IPS-18a (cell line): ENCODE data around the gene BBX.
A peak's percentile ranks its signal among the peaks of the same experiment; 100 is the strongest.

Experiments
- H3K27ac ChIP-seq: one replicate; pipeline ENCODE4 v1.5.1; 2013; ENCODE audit warnings: low read length
- H3K27me3 ChIP-seq: one replicate; pipeline ENCODE4 v1.6.1; 2013; ENCODE audit warnings: mild to moderate bottlenecking, low read length; ENCODE audit not compliant: control insufficient read depth, insufficient read depth
- H3K36me3 ChIP-seq: one replicate; pipeline ENCODE4 v1.6.1; 2013; ENCODE audit warnings: low read depth, low read length; ENCODE audit not compliant: control insufficient read depth
- H3K4me1 ChIP-seq: one replicate; pipeline ENCODE4 v1.6.1; 2013; ENCODE audit warnings: low read depth, low read length; ENCODE audit not compliant: control insufficient read depth
- H3K4me3 ChIP-seq: one replicate; pipeline ENCODE4 v1.5.1; 2013; ENCODE audit warnings: low read length
- H3K9ac ChIP-seq: one replicate; pipeline ENCODE4 v1.6.1; 2013; ENCODE audit warnings: mild to moderate bottlenecking, low read length, moderate library complexity
- H3K9me3 ChIP-seq: one replicate; pipeline ENCODE4 v1.6.1; 2013; ENCODE audit warnings: low read depth, low read length; ENCODE audit not compliant: control insufficient read depth

Gene BBX

DNA sequence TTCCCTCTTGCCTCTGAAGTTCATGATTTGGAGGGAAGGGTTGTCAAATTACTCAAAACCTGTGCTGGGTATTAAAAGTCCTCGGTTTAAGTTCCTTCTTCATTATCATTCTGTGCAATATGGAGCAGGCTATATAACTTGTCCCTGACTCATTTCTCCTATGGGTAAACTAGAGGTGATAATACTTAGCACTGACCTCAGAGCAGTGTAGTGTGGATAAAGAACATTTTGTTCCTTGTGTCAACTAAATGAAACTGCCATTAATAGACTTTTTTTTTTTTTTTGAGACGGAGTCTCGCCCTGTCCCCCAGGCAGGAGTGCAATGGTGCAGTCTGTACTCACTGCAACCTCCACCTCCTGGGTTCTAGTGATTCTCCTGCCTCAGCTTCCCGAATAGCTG is 2.2 kb upstream of the BBX start:
- Histone ChIP-seq H3K4me1 (no peaks in the 10 kb centered on the region), H3K9me3 (no peaks in the 10 kb centered on the region), H3K27ac (no peak overlapping the region), H3K36me3 (no peaks in the 10 kb centered on the region), H3K27me3 (peaks cover under 1% of the 10 kb centered on the region), H3K4me3 (no peak overlapping the region), H3K9ac (no peak overlapping the region)

DNA sequence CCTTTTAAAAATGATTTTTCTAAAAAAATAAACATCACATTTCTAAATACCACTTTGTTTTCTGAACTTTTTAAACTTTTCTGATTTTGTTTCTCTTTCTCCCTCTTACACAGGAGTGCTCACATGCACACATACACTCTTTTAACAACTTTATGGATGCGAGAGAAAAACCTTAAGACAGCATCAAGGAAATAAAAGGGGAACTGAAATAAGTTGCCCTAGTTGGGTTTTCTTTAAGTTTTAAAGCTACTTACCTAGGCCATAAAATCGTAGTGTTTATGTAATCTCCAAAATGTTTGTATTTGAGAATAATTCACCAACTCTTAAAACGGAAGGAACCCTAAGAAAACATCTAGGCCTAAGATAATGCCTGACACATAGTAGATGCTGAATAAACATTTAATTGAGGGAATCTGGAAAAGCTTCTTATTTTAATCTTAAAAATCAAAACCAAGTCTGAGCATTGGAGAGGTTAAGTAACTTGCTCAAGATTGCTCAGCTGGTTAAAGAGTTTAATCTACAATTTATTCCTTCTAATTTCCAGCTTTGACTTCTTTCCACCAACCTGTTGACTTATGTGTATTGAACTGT is 1.2 kb upstream of the BBX start:
- Histone ChIP-seq H3K9ac (no peak overlapping the region), H3K9me3 (no peaks in the 10 kb centered on the region), H3K36me3 (no peaks in the 10 kb centered on the region), H3K27me3 (peaks cover 10% of the 10 kb centered on the region), H3K27ac (no peak overlapping the region), H3K4me1 (peaks cover 5% of the 10 kb centered on the region), H3K4me3 (no peak overlapping the region)

DNA sequence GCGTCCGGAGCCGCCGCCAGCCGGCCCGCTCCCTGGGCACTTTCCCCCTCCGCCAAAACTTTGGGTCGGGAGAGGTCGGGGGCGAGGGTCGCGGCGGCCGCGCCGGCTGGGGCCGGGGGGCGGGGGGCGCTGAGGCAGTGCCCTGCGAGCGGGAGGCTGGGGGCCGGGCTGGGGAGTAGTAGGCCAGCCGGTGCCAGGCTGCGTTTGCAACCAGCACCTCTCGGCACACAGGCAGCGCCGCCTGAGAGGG is 452 bp downstream of the BBX start:
- H3K4me1 ChIP-seq, result peaks cover 5% of the 10 kb centered on the region
- peaks cover 13% of the 10 kb centered on the region for H3K27me3 ChIP-seq
- no peaks in the 10 kb centered on the region for H3K9me3 ChIP-seq
- peak overlapping the region; percentile 66 for H3K4me3 ChIP-seq
- no peaks in the 10 kb centered on the region for H3K36me3 ChIP-seq
- no peak overlapping the region for H3K27ac ChIP-seq
- peak overlapping the region; percentile 67 for H3K9ac ChIP-seq

DNA sequence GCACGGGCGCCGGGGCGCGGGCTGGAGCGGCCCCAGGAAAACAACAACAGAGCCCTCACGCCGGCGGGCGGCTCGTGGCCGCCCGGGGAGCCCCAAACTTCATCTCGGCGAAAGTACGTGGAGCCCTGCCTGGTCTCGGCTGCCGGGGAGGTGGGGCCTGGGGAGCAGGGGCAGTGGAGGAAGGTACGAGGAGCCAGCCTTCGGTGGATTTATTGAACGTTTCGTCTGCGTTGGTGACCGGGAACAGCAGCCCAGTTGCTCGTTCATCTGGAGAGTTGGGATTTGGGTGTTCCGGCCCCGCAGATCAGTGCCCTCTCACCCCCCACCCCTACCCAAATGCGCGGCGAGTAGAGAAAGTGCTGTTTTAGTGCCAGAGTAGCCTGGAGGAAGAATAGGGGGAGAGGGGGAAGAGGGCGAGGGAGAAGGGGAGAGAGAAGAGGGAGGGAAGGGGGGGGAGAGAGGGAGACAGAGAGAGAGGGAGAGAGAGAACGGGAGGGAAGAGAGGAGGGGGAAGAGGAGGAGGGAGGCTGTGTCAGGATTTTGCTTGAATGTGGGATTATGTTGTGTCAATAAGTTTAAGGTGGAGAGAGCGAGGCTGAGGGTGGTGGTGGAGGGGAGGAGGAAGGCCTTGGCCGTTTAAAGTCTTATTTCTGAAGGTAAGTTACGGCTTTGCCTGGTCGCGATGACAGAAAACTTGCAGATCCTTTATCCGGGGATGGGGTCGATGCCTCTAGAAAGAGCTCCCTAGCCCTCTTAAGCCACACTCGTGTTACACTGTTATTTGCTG is 970 bp downstream of the BBX start:
- Histone ChIP-seq H3K36me3 (no peaks in the 10 kb centered on the region), H3K27ac (no peak overlapping the region), H3K9ac (peak overlapping the region; percentile 67), H3K4me1 (peaks cover 5% of the 10 kb centered on the region), H3K4me3 (peak overlapping the region; percentile 66), H3K9me3 (no peaks in the 10 kb centered on the region), H3K27me3 (peaks cover 13% of the 10 kb centered on the region)

DNA sequence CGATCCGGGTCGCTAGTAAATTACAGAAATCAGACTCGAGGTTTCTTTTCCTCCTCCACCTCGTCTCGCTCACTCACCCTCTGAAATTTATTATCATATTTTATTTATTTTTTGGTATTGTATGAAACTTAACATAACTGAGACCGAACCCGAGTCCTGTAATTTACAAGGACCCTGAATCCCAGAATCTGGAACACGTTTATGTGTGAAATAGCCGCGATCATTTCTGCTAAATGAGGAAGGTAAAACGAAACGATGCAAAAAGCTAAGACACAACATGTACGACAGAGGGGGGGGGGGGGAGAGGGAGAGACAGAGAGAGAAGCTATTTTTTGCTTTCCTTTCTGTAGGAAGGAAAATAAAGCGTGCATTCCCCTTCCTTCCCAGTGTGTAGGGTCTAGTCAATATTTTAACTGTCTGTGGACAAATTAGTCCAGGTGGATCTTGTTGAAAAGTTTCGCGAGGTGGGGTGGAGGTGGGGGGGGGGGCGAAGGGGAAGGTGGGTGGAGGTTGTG is 1.6 kb downstream of the BBX start:
- peaks cover 5% of the 10 kb centered on the region for H3K4me1 ChIP-seq
- no peak overlapping the region for H3K27ac ChIP-seq
- H3K36me3 ChIP-seq, result no peaks in the 10 kb centered on the region
- H3K4me3 ChIP-seq, result peak overlapping the region; percentile 66
- no peaks in the 10 kb centered on the region for H3K9me3 ChIP-seq
- peak overlapping the region; percentile 67 for H3K9ac ChIP-seq
- peaks cover 13% of the 10 kb centered on the region for H3K27me3 ChIP-seq

DNA sequence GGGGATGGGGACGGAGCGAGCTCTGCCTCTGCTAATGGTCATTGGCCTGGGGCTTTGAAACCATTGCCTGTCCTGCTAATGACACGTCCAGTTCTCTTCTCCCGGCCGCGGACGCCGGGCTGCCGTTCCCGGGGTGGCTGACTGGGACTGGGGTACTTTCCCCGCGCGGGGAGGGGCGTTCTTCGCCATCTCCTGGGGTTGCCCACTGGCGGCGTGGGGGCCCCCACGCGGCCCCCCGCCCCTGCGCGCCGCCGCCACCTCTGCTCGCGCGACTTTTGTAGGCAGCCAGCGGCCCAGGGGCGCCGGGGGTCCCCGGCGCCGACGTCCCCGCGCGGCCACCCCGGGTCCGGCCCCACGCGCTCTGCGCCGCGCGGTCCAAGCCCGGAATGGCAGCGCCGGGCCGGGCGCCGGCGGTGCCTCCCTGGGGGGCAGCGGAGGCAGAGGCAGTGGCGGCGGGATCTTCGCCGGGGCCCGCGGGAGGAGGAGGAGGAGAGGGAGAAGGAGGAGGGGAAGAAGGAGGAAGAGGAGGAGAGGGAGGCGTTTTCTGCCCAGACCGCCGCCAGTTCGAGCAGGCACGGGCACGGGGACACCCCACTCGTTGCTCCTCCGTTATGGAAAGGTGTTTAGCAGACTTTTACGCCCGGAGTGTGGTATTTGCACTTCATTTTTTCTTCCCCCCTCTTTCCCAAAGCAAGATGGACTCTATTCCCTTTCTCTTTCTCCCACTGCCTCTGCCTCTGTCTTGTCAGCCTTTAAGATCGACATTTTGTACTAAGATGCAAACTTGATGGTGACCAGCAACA is 2.3 kb downstream of the BBX start:
- peaks cover 5% of the 10 kb centered on the region for H3K4me1 ChIP-seq
- peak overlapping the region; percentile 58 for H3K9ac ChIP-seq
- H3K27ac ChIP-seq, result no peak overlapping the region
- H3K9me3 ChIP-seq, result no peaks in the 10 kb centered on the region
- H3K36me3 ChIP-seq, result no peaks in the 10 kb centered on the region
- peaks cover 13% of the 10 kb centered on the region for H3K27me3 ChIP-seq
- H3K4me3 ChIP-seq, result peak overlapping the region; percentile 66

DNA sequence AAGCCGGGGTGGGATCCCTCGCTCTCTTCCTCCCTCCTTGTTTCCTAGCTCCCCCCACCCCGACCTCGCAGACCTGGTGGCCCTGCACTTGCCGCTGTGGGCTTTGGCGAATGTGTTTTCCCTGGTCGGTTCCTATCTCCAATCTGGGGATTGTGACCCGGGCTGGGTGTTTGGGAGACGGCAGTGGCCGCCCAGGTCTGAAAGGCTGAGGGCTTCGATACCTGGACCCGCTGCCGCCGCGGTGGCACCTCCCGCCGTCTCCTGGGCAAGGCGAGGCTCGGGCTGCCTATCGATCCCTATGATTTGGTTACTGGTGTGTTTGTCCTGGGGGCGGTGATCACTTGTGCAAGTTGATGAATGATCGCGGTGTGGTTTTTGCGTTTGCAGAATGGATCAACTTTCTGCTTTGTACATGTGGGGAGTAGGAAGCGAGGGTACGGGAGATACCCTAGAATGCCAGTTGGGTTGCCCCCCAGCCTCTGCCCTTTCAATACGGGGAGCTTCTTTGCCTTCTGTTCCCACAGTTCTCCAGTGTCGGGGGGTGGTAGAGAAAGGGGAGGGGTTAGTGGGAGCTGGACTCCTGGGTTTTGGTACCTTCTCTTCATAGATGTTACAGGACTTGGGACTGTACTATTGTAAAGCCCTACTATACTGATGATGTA is 3.0 kb downstream of the BBX start:
- H3K9ac ChIP-seq, result peak overlapping the region; percentile 58
- H3K4me1 ChIP-seq, result peaks cover 5% of the 10 kb centered on the region
- peak overlapping the region; percentile 66 for H3K4me3 ChIP-seq
- no peaks in the 10 kb centered on the region for H3K36me3 ChIP-seq
- no peaks in the 10 kb centered on the region for H3K9me3 ChIP-seq
- peaks cover 13% of the 10 kb centered on the region for H3K27me3 ChIP-seq
- H3K27ac ChIP-seq, result no peak overlapping the region

DNA sequence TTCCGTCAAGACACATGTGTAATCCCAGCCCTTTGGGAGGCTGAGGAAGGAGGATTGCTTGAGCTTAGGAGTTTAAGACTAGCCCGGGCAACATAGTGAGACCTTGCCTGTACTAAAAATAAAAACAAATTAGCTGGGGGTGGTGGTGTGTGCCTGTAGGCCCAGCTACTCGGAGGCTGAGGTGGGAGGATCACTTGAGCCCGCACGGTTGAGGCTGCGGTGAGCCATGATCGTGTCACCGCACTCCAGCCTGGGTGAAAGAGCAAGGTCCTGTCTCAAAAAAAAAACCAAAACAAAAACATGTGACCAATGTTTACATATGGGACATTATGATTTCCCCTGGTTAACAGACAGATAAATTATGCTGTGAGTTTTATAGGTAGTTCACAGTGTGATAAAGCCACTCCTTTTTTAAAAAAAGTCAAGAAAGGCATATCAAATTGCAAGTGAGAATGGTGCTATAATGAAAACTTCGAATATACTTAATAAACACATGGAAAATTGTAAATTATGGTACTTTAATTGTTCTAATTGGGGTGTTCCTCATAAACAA is 9.2 kb downstream of the BBX start:
- Histone ChIP-seq H3K4me1 (peaks cover 5% of the 10 kb centered on the region), H3K9ac (no peak overlapping the region), H3K27me3 (no peaks in the 10 kb centered on the region), H3K36me3 (no peaks in the 10 kb centered on the region), H3K9me3 (no peaks in the 10 kb centered on the region), H3K4me3 (no peak overlapping the region), H3K27ac (no peak overlapping the region)

DNA sequence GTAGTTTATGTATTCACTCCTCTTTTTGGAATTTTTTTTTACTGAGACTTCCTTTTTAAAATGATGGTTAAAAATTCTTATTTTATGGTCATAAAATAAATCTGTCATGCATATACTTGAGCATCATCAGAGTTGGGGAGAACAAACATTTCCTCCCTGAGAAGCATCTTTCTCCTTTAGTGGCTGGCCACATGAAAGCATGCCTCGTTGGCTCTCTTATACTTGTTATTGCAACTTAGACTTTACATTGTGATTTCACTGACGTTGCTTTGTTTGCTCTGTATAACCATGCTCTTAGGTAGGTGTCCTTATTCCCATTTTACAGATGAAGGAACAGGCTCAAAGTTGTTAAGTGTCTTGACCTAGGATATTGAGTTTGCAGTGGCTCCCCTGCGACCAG is 18.1 kb downstream of the BBX start:
- no peak overlapping the region for H3K9ac ChIP-seq
- no peak overlapping the region for H3K4me3 ChIP-seq
- H3K9me3 ChIP-seq, result no peaks in the 10 kb centered on the region
- H3K36me3 ChIP-seq, result no peaks in the 10 kb centered on the region
- no peak overlapping the region for H3K27ac ChIP-seq
- H3K27me3 ChIP-seq, result no peaks in the 10 kb centered on the region
- H3K4me1 ChIP-seq, result no peaks in the 10 kb centered on the region

DNA sequence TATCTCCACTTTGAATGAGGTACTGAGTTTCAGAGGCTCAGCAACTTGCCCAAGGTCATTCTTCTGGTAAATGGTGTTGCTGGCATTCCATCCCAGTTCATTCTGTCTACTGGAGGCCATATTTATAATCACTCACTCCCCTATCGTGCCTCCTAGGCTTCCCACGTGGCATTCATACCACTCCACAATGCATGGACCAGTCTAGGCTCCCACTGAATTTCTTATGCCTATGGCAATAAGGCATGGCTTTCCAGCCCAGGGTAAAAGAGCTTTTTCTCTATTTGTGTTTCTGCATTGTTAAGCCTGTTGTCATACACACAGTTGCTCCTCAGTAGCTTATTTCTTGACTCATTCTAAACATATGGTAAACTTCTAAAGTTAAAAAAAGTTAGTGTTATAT is 19.9 kb downstream of the BBX start:
- Histone ChIP-seq H3K9me3 (no peaks in the 10 kb centered on the region), H3K9ac (no peak overlapping the region)

DNA sequence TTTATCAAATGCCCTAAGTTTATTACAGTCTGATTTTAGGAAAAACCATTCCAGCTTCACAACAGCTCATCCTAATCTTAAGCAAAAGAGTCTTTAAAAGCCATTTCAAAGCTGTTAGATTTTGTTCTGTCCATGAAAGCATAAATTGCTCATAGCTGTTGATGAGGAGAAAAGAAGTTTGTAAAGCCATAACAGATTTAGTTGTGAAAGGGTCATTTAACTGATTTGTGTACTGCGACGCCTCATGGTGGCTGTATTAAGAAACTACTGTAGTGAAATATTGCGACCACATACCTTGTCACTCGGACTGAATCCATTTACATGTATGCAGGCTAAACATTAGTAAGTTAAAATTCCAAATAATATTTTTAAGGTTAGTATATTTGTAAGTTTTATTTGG is 20.9 kb downstream of the BBX start:
- H3K36me3 ChIP-seq, result no peaks in the 10 kb centered on the region
- H3K9ac ChIP-seq, result no peak overlapping the region
- H3K4me1 ChIP-seq, result no peaks in the 10 kb centered on the region
- H3K27ac ChIP-seq, result no peak overlapping the region
- no peaks in the 10 kb centered on the region for H3K27me3 ChIP-seq
- H3K4me3 ChIP-seq, result no peak overlapping the region
- no peaks in the 10 kb centered on the region for H3K9me3 ChIP-seq

More for the DNA sequence above, 19.9 kb downstream of the BBX start:
- Histone ChIP-seq H3K36me3 (no peaks in the 10 kb centered on the region), H3K27ac (no peak overlapping the region), H3K4me1 (no peaks in the 10 kb centered on the region), H3K27me3 (no peaks in the 10 kb centered on the region), H3K4me3 (no peak overlapping the region)
